Smooth muscle cell (in vitro differentiated cells): ENCODE data around the gene FKBP8. TPM values are rescaled to one million over a fixed set of nuclear protein-coding genes. Genes with fewer than 3 reads are reported as not detected.

Experiments
- DNase-seq: peaks from one replicate; lab custom pipeline; 2025; ENCODE audit not compliant: unreplicated experiment; lab: John Stamatoyannopoulos, UW
- H2AFZ ChIP-seq: fragments of 200-600 bp; sonication (generic); 2 replicates; pipeline ENCODE4 v1.6.0; 2016; ENCODE audit warnings: antibody characterized with exemption, low read depth, mild to moderate bottlenecking
- H3F3A ChIP-seq: fragments of 200-600 bp; sonication (generic); 2 replicates; pipeline ENCODE4 v1.6.0; 2017; ENCODE audit warnings: antibody characterized with exemption, low read depth
- H3K27ac ChIP-seq: fragments of 200-600 bp; sonication (generic); 2 replicates; pipeline ENCODE4 v1.5.1; 2016; ENCODE audit warnings: low read depth, mild to moderate bottlenecking
- H3K27me3 ChIP-seq: fragments of 200-600 bp; sonication (generic); 2 replicates; pipeline ENCODE4 v1.6.1; 2016; ENCODE audit warnings: low read depth, mild to moderate bottlenecking
- H3K36me3 ChIP-seq: fragments of 200-600 bp; sonication (generic); 2 replicates; pipeline ENCODE4 v1.5.1; 2016; ENCODE audit warnings: low read depth
- H3K4me1 ChIP-seq: fragments of 200-600 bp; sonication (generic); 2 replicates; pipeline ENCODE4 v1.5.1; 2016; ENCODE audit warnings: low read depth
- H3K4me2 ChIP-seq: fragments of 200-600 bp; sonication (generic); 2 replicates; pipeline ENCODE4 v1.6.0; 2016; ENCODE audit warnings: mild to moderate bottlenecking
- H3K4me3 ChIP-seq: fragments of 200-600 bp; sonication (generic); 2 replicates; pipeline ENCODE4 v1.5.1; 2016; ENCODE audit warnings: mild to moderate bottlenecking
- H3K79me2 ChIP-seq: fragments of 200-600 bp; sonication (generic); 2 replicates; pipeline ENCODE4 v1.6.0; 2016; ENCODE audit warnings: low read depth, mild to moderate bottlenecking
- H3K9ac ChIP-seq: fragments of 200-600 bp; sonication (generic); 2 replicates; pipeline ENCODE4 v1.6.0; 2016; ENCODE audit warnings: low read depth
- H3K9me3 ChIP-seq: fragments of 200-600 bp; sonication (generic); replicated peaks from 2 replicates; pipeline ENCODE4 v1.5.1; 2016; ENCODE audit warnings: low read depth
- H4K20me1 ChIP-seq: fragments of 200-600 bp; sonication (generic); 2 replicates; pipeline ENCODE4 v1.6.0; 2016; ENCODE audit warnings: low read depth
- CTCF ChIP-seq: fragments of 200-600 bp; sonication (generic); IDR thresholded peaks from 2 replicates; pipeline ENCODE4 v1.5.1; 2017; ENCODE audit warnings: borderline replicate concordance, mild to moderate bottlenecking, antibody characterized with exemption; ENCODE audit not compliant: insufficient read depth, poor library complexity, severe bottlenecking
- WGBS: methylation state at CpG from one replicate; pipeline ENCODE4 v1.1.7; 2016; ENCODE audit warnings: low lambda C conversion rate; 5-methylcytosine and 5-hydroxymethylcytosine counted together
- polyA plus RNA-seq: library from polyadenylated mRNA; unstranded; fragments of >200 nt; fragmentation: Nextera tagmentation; extraction: Ambion mirVana; gene quantifications from 2 replicates; pipeline ENCODE4 v1.2.1, GENCODE V29; 2016
- total RNA-seq: library from RNA; depleted of rRNA; stranded (reverse); fragments of >200 nt; gene quantifications from 2 replicates; pipeline ENCODE4 v1.2.3, GENCODE V29; 2014

The FKBP8 gene
- total and polyA plus RNA-seq, 2 experiments from 2014 or later = 143 to 358 TPM

GRCh38 chr19:18487576-18488402 lies 55.6 kb downstream of the FKBP8 start:
- Histone ChIP-seq H4K20me1 (peaks cover 97% of the 10 kb centered on the region), H3K4me2 (no peak overlapping the region), H3K27me3 (no peaks in the 10 kb centered on the region), H2AFZ (no peak overlapping the region), H3K4me1 (peaks cover 7% of the 10 kb centered on the region), H3K4me3 (no peak overlapping the region), H3K36me3 (no peaks in the 10 kb centered on the region), H3K9me3 (no peaks in the 10 kb centered on the region), H3F3A (no peaks in the 10 kb centered on the region), H3K79me2 (peaks cover 97% of the 10 kb centered on the region), H3K27ac (no peak overlapping the region), H3K9ac (no peak overlapping the region)
- WGBS = 93% methylated on average over 17 of the region's 17 CpGs
- no peak for TF ChIP-seq CTCF
- no peak for DNase-seq

- H3K27ac ChIP-seq = peak overlapping the region; percentile 88
- peaks cover 97% of the 10 kb centered on the region for H3K79me2 ChIP-seq
- no peaks in the 10 kb centered on the region for H3K9me3 ChIP-seq
- H3K36me3 ChIP-seq = no peaks in the 10 kb centered on the region
- no peak overlapping the region for H3K4me3 ChIP-seq
- 90% methylated on average over 8 of the region's 8 CpGs for WGBS
- H2AFZ ChIP-seq = no peak overlapping the region
- no peaks in the 10 kb centered on the region for H3F3A ChIP-seq
- no peak for DNase-seq
- H3K9ac ChIP-seq = no peak overlapping the region
- H3K4me1 ChIP-seq = peaks cover 7% of the 10 kb centered on the region
- H4K20me1 ChIP-seq = peaks cover 97% of the 10 kb centered on the region
- no peaks in the 10 kb centered on the region for H3K27me3 ChIP-seq
- H3K4me2 ChIP-seq = peak overlapping the region; percentile 81
- TF ChIP-seq CTCF = no peak
These were observed 56.6 kb downstream of the FKBP8 start for GRCh38 chr19:18486746-18487145.

- no peak overlapping the region for H2AFZ ChIP-seq
- WGBS = 92% methylated on average over 5 of the region's 5 CpGs
- H3K27me3 ChIP-seq = no peaks in the 10 kb centered on the region
- no peak for TF ChIP-seq CTCF
- no peak for DNase-seq
- no peak overlapping the region for H3K4me2 ChIP-seq
- no peaks in the 10 kb centered on the region for H3F3A ChIP-seq
- H3K9me3 ChIP-seq = no peaks in the 10 kb centered on the region
- H3K36me3 ChIP-seq = no peaks in the 10 kb centered on the region
- no peak overlapping the region for H3K27ac ChIP-seq
- H3K79me2 ChIP-seq = peaks cover 97% of the 10 kb centered on the region
- peaks cover 10% of the 10 kb centered on the region for H3K4me1 ChIP-seq
- H4K20me1 ChIP-seq = peaks cover 96% of the 10 kb centered on the region
- no peak overlapping the region for H3K9ac ChIP-seq
- no peak overlapping the region for H3K4me3 ChIP-seq
These were observed 58.4 kb downstream of the FKBP8 start for GRCh38 chr19:18484992-18485391.
